H1 (cell line): ENCODE measurements around the gene AK6. TPM values are rescaled to one million over a fixed set of nuclear protein-coding genes. Genes with fewer than 3 reads are reported as not detected.

Experiments used
- CTCF ChIA-PET: fragments of 300-600 bp; sonication (Branson Sonifier 250); formaldehyde crosslinking; loops from one replicate; lab custom pipeline; 2021; ENCODE audit not compliant: partially characterized antibody; lab: Charles Lee
- POLR2A ChIA-PET: fragments of 300-600 bp; sonication (Branson Sonifier 250); formaldehyde crosslinking; loops from one replicate; lab custom pipeline; 2021; ENCODE audit warnings: inconsistent platforms; ENCODE audit not compliant: partially characterized antibody; lab: Charles Lee
- DNase-seq, 2 experiments: peaks; one replicate each; pipeline versions ENCODE4 v3.0.0 to v3.0.0-alpha.2; 2010 to 2022; ENCODE audit warnings: low spot score in 2 of 2, low read depth in 1 of 2, mixed read lengths in 1 of 2
- FAIRE-seq: peaks from 2 replicates; lab custom pipeline; 2011; peaks lifted over from hg19 to GRCh38; lab: Jason Lieb, UNC
- H2AFZ ChIP-seq: 2 replicates; pipeline ENCODE4 v1.8.1; 2012; ENCODE audit warnings: low read length, inconsistent platforms
- H2AK5ac ChIP-seq: 2 replicates; pipeline ENCODE4 v1.6.1; 2013; ENCODE audit warnings: low read depth, low read length
- H2BK120ac ChIP-seq: replicated peaks from 2 replicates; pipeline ENCODE3; 2013; ENCODE audit warnings: low read depth, low read length, inconsistent platforms
- H2BK12ac ChIP-seq: 2 replicates; pipeline ENCODE4 v1.6.1; 2013; ENCODE audit warnings: low read depth, low read length
- H2BK15ac ChIP-seq: 2 replicates; pipeline ENCODE4 v1.6.1; 2013; ENCODE audit warnings: low read length
- H2BK20ac ChIP-seq: 2 replicates; pipeline ENCODE4 v1.6.1; 2013; ENCODE audit warnings: low read length
- H2BK5ac ChIP-seq: 2 replicates; pipeline ENCODE4 v1.6.1; 2013; ENCODE audit warnings: low read depth, low read length
- H3K14ac ChIP-seq: 2 replicates; pipeline ENCODE4 v1.6.1; 2013; ENCODE audit warnings: inconsistent platforms; ENCODE audit not compliant: insufficient read length
- H3K18ac ChIP-seq: 2 replicates; pipeline ENCODE4 v1.6.1; 2013; ENCODE audit warnings: low read length; ENCODE audit errors: extremely low read depth
- H3K23ac ChIP-seq: 2 replicates; pipeline ENCODE4 v1.6.1; 2013; ENCODE audit warnings: inconsistent platforms; ENCODE audit not compliant: insufficient read length
- H3K23me2 ChIP-seq: 2 replicates; pipeline ENCODE4 v1.6.1; 2013; ENCODE audit warnings: low read depth, low read length
- H3K27ac ChIP-seq: 2 replicates; pipeline ENCODE4 v1.6.1; 2011; ENCODE audit warnings: low read depth, low read length, inconsistent platforms
- H3K27me3 ChIP-seq, 4 experiments: replicated peaks in 1 of 4; 1 replicate in 1 of 4; 2 replicates in 3 of 4; pipeline versions ENCODE4 v1.6.1 to v1.8.1; 2011 to 2013; ENCODE audit warnings: low read length in 3 of 4, mild to moderate bottlenecking in 3 of 4, inconsistent platforms in 2 of 4, mixed read lengths in 2 of 4, moderate library complexity in 1 of 4; ENCODE audit not compliant: control insufficient read depth in 3 of 4, insufficient read depth in 3 of 4; ENCODE audit errors: extremely low read depth in 1 of 4
- H3K36me3 ChIP-seq, 4 experiments: 2 replicates each; pipeline versions ENCODE4 v1.6.1 to v1.8.1; 2011 to 2013; ENCODE audit warnings: mild to moderate bottlenecking in 4 of 4, low read length in 3 of 4, moderate library complexity in 2 of 4, control low read depth in 1 of 4, inconsistent platforms in 1 of 4; ENCODE audit not compliant: insufficient read depth in 4 of 4, control insufficient read depth in 2 of 4
- H3K4ac ChIP-seq: replicated peaks from 2 replicates; pipeline ENCODE3; 2013; ENCODE audit warnings: low read length, low read depth, mixed read lengths, inconsistent platforms; ENCODE audit not compliant: insufficient read length
- H3K4me1 ChIP-seq, 4 experiments: replicated peaks in 1 of 4; 1 replicate in 1 of 4; 2 replicates in 3 of 4; pipeline versions ENCODE4 v1.6.1 to v1.8.1; 2011 to 2013; ENCODE audit warnings: low read length in 3 of 4, inconsistent platforms in 2 of 4, mixed read lengths in 1 of 4; ENCODE audit not compliant: insufficient read depth in 4 of 4, control insufficient read depth in 3 of 4
- H3K4me2 ChIP-seq, 2 experiments: 2 replicates each; pipeline versions ENCODE4 v1.6.1 to v1.8.1; 2011 to 2013; ENCODE audit warnings: low read depth in 2 of 2, low read length in 2 of 2, control low read depth in 1 of 2, inconsistent platforms in 1 of 2, mild to moderate bottlenecking in 1 of 2; ENCODE audit not compliant: insufficient read depth in 1 of 2
- H3K4me3 ChIP-seq, 4 experiments: fragments of 200-600, 300-600 bp in 1 of 4; sonication (generic), shearing (Covaris generic), sonication (Bioruptor Twin) in 1 of 4; 2 replicates each; pipeline versions ENCODE4 v1.5.1 to v1.8.1; 2011 to 2016; ENCODE audit warnings: low read length in 4 of 4, low read depth in 3 of 4, control low read depth in 2 of 4, inconsistent platforms in 2 of 4, mild to moderate bottlenecking in 2 of 4, mixed read lengths in 1 of 4, moderate library complexity in 1 of 4; ENCODE audit not compliant: insufficient read depth in 2 of 4; ENCODE audit errors: extremely low read depth in 1 of 4
- H3K56ac ChIP-seq: replicated peaks from 2 replicates; pipeline ENCODE3; 2013; ENCODE audit warnings: low read depth, mild to moderate bottlenecking, mixed read lengths, low read length, inconsistent platforms; ENCODE audit not compliant: insufficient read length
- H3K79me1 ChIP-seq: 2 replicates; pipeline ENCODE4 v1.6.1; 2013; ENCODE audit warnings: low read depth, low read length, control low read depth
- H3K79me2 ChIP-seq, 2 experiments: 2 replicates each; pipeline versions ENCODE4 v1.6.1 to v1.8.1; 2012 to 2013; ENCODE audit warnings: low read length in 2 of 2, mild to moderate bottlenecking in 2 of 2, inconsistent platforms in 1 of 2; ENCODE audit not compliant: insufficient read depth in 2 of 2, control insufficient read depth in 1 of 2
- H3K9ac ChIP-seq, 4 experiments: replicated peaks in 1 of 4; 1 replicate in 1 of 4; 2 replicates in 3 of 4; pipeline versions ENCODE4 v1.6.1 to v1.8.1; 2011 to 2013; ENCODE audit warnings: low read depth in 3 of 4, low read length in 3 of 4, control low read depth in 2 of 4, mild to moderate bottlenecking in 2 of 4, moderate library complexity in 2 of 4, inconsistent platforms in 1 of 4; ENCODE audit errors: extremely low read depth in 1 of 4
- H3K9me3 ChIP-seq, 2 experiments: 2 replicates each; pipeline versions ENCODE4 v1.6.1 to v1.8.1; 2012 to 2013; ENCODE audit warnings: mild to moderate bottlenecking in 2 of 2, moderate library complexity in 2 of 2, control low read depth in 1 of 2, inconsistent platforms in 1 of 2, low read depth in 1 of 2, low read length in 1 of 2, mixed read lengths in 1 of 2; ENCODE audit not compliant: insufficient read depth in 2 of 2
- H4K20me1 ChIP-seq, 2 experiments: replicated peaks in 1 of 2; 2 replicates each; pipeline versions ENCODE3 to v1.8.1; 2011 to 2013; ENCODE audit warnings: inconsistent platforms in 2 of 2, low read length in 2 of 2, mild to moderate bottlenecking in 1 of 2; ENCODE audit not compliant: insufficient read depth in 2 of 2, control insufficient read depth in 1 of 2
- H4K5ac ChIP-seq: 2 replicates; pipeline ENCODE4 v1.6.1; 2013; ENCODE audit warnings: low read length, low read depth, mixed read lengths, inconsistent platforms; ENCODE audit not compliant: insufficient read length
- H4K8ac ChIP-seq: 2 replicates; pipeline ENCODE4 v1.8.0; 2013; ENCODE audit warnings: mild to moderate bottlenecking, moderate library complexity, low read length, inconsistent platforms; ENCODE audit not compliant: insufficient read depth; ENCODE audit errors: extremely low read depth
- H4K91ac ChIP-seq: replicated peaks from 2 replicates; pipeline ENCODE3; 2013; ENCODE audit warnings: low read length, mixed read lengths, inconsistent platforms; ENCODE audit not compliant: insufficient read length
- BACH1 ChIP-seq: IDR thresholded peaks from 2 replicates; pipeline ENCODE4 v1.6.1; 2012; ENCODE audit warnings: low read length, improper control_type of control experiment
- BCL11A ChIP-seq, 2 experiments: IDR thresholded peaks; one replicate each; pipeline ENCODE4 v1.6.1; 2011; ENCODE audit warnings: low read depth in 2 of 2, low read length in 2 of 2, mild to moderate bottlenecking in 2 of 2
- CEBPB ChIP-seq: IDR thresholded peaks from 2 replicates; pipeline ENCODE4 v1.6.1; 2012; ENCODE audit warnings: low read depth, low read length
- CHD2 ChIP-seq: IDR thresholded peaks from 2 replicates; pipeline ENCODE4 v1.6.1; 2012; ENCODE audit warnings: low read length, improper control_type of control experiment
- EGR1 ChIP-seq: IDR thresholded peaks from 2 replicates; pipeline ENCODE4 v1.6.1; 2011; ENCODE audit warnings: low read depth, low read length, borderline replicate concordance
- EZH2 ChIP-seq: fragments of 200-600 bp; sonication (generic); IDR thresholded peaks from 2 replicates; pipeline ENCODE4 v1.7.1; 2012; ENCODE audit warnings: low read depth, mild to moderate bottlenecking, moderate library complexity, low read length, inconsistent platforms; ENCODE audit not compliant: severe bottlenecking
- JUN ChIP-seq: IDR thresholded peaks from 2 replicates; pipeline ENCODE4 v1.6.1; 2011; ENCODE audit warnings: low read depth, mild to moderate bottlenecking, improper control_type of control experiment, low read length
- JUND ChIP-seq: IDR thresholded peaks from 2 replicates; pipeline ENCODE4 v1.6.1; 2011; ENCODE audit warnings: mild to moderate bottlenecking, improper control_type of control experiment, low read length
- KDM1A ChIP-seq: fragments of 200-600, 300-600 bp; sonication (generic); IDR thresholded peaks from 2 replicates; pipeline ENCODE4 v1.7.1; 2016; ENCODE audit warnings: mild to moderate bottlenecking, low read length, borderline replicate concordance
- KDM4A ChIP-seq: IDR thresholded peaks from one replicate; pipeline ENCODE4 v1.7.1; 2012; ENCODE audit warnings: low read depth, mild to moderate bottlenecking, moderate library complexity, low read length, inconsistent platforms; ENCODE audit not compliant: severe bottlenecking
- RBBP5 ChIP-seq: IDR thresholded peaks from 2 replicates; pipeline ENCODE4 v1.7.1; 2012; ENCODE audit warnings: low read depth, mild to moderate bottlenecking, inconsistent platforms, low read length, moderate library complexity, borderline replicate concordance
- RNF2 ChIP-seq: fragments of 200-900, 300-1000 bp; sonication (generic); IDR thresholded peaks from 2 replicates; pipeline ENCODE4 v1.7.1; 2016; ENCODE audit warnings: borderline replicate concordance, low read depth, mild to moderate bottlenecking, antibody characterized with exemption, low read length; ENCODE audit not compliant: poor library complexity, severe bottlenecking; ENCODE audit errors: missing control alignments
- SAP30 ChIP-seq: fragments of 300-600 bp; sonication (generic); IDR thresholded peaks from 2 replicates; pipeline ENCODE4 v1.7.1; 2012; ENCODE audit warnings: low read length, moderate library complexity, mild to moderate bottlenecking, inconsistent platforms; ENCODE audit not compliant: insufficient read depth, insufficient replicate concordance
- YY1 ChIP-seq: IDR thresholded peaks from 2 replicates; pipeline ENCODE4 v1.6.1; 2011; ENCODE audit warnings: low read depth, mild to moderate bottlenecking, low read length
- WGBS, 2 experiments: shearing (Covaris generic) in 1 of 2; methylation state at CpG; one replicate each; pipeline versions ENCODE4 v1.1.6 to v1.1.7; 2013 to 2015; ENCODE audit warnings: low lambda C conversion rate in 2 of 2, mixed read lengths in 2 of 2, inconsistent platforms in 1 of 2, low coverage in 1 of 2, missing lambda C conversion rate in 1 of 2; ENCODE audit not compliant: insufficient replicate concordance in 2 of 2, insufficient coverage in 1 of 2, insufficient read length in 1 of 2; ENCODE audit errors: extremely low coverage in 1 of 2, missing lambda C conversion rate in 1 of 2; 5-methylcytosine and 5-hydroxymethylcytosine counted together
- polyA plus RNA-seq, 7 experiments: library from polyadenylated mRNA; depleted of rRNA in 3 of 7; stranded (reverse) in 5 of 7; unstranded in 2 of 7; fragments of >200 nt in 5 of 7; fragments of 200-250 nt in 2 of 7; gene quantifications; 1 replicate in 5 of 7; 2 replicates in 1 of 7; 4 replicates in 1 of 7; pipeline versions ENCODE4 v1.2.1 to v1.2.3, GENCODE V29; 2011 to 2013; ENCODE audit warnings: missing spikeins in 2 of 7, mixed read lengths in 2 of 7
- total RNA-seq: library from RNA; stranded (reverse); fragmentation: NEBNext Ultra II Directional; extraction: Animal tissue kit (Norgen Biotek cat#: 25700); gene quantifications from 2 replicates; pipeline ENCODE4 v1.2.1, GENCODE V29; 2021

AK6 gene
- total and polyA plus RNA-seq, 2 of the 8 experiments (the other 6 are each of a cell fraction or from before 2014, with no cell fraction given): 22.5 to 51.2 TPM

DNA sequence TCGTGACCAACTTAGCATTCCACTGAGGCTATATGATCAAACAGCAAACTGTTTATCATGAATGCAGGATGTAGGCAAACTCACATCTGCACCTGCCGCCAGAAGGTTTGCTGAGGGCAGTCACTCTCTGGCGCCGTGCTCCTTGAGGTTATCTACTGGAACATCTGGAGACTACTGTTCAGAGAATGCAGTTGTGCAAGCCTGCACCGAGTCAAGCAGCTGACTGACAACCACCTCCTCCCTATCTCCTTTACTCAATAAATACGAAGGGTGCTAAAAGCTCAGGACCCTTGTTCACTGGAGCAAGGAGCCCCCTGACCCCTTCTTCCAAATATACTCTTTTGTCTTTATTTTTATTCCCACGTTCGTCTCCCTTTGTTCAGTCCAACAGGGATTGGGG lies 63.8 kb downstream of the AK6 start:
- Histone ChIP-seq H2BK120ac (no peak overlapping the region), H3K4ac (no peak overlapping the region), H2BK5ac (no peak overlapping the region), H3K14ac (no peak overlapping the region), H3K9me3 (0 out of 4 replicates have a peak, but pooled peaks cover 0 to 4% of the 10 kb centered on the region in 2 experiments), H2BK20ac (no peak overlapping the region), H3K79me2 (no peaks in the 10 kb centered on the region), H2AK5ac (no peak overlapping the region), H3K18ac (no peak overlapping the region), H3K9ac (no peak overlapping the region), H3K23me2 (no peaks in the 10 kb centered on the region), H3K79me1 (no peaks in the 10 kb centered on the region), H2BK12ac (no peak overlapping the region), H4K20me1 (no peaks in the 10 kb centered on the region), H4K91ac (no peak overlapping the region), H3K56ac (no peak overlapping the region), H2AFZ (no peak overlapping the region), H4K5ac (no peak overlapping the region), H3K27ac (no peak overlapping the region), H3K27me3 (no peaks in the 10 kb centered on the region), H3K36me3 (peaks cover 0 to 3% (median 0%) of the 10 kb centered on the region in 4 experiments; a peak in 1 of 8 replicates), H2BK15ac (no peak overlapping the region), H4K8ac (no peak overlapping the region), H3K23ac (no peak overlapping the region), H3K4me1 (no peaks in the 10 kb centered on the region), H3K4me3 (no peak overlapping the region), H3K4me2 (no peak overlapping the region)
- POLR2A ChIA-PET: no interaction called here
- WGBS, 2 experiments: 89% methylated on average over 8 of the region's 8 CpGs; no CpG with 5 or more reads in 1 of the 2 experiments
- FAIRE-seq: no peak
- CTCF ChIA-PET: interaction anchor here (1.0 kb wide), 1 partner anchor 39 kb away, joined by 3 read pairs; no protein-coding TSS in a partner anchor
- DNase-seq: no peak
- TF ChIP-seq EGR1: no peak
- TF ChIP-seq BCL11A (IDR thresholded peaks at IDR 0.05; ENCODE audit: low read depth in 2 of 2, low read length in 2 of 2): no peak
- TF ChIP-seq RNF2: no peak
- no peak for TF ChIP-seq KDM4A
- no peak for TF ChIP-seq CHD2
- no peak for TF ChIP-seq JUN
- no peak for TF ChIP-seq CEBPB
- no peak for TF ChIP-seq BACH1
- no peak for TF ChIP-seq JUND
- no peak for TF ChIP-seq EZH2
- no peak for TF ChIP-seq KDM1A
- TF ChIP-seq RBBP5: no peak
- no peak for TF ChIP-seq YY1
- no peak for TF ChIP-seq SAP30
